Activated gamma-delta T cell treated with anti-CD3 and anti-CD28 coated beads, Interleukin-2, amount 50 U/mL, for 16 hours (primary cell): ENCODE data around the gene IL16.

ENCODE experiments used
- DNase-seq: peaks from one replicate; pipeline ENCODE4 v3.0.0-alpha.2; 2020; ENCODE audit warnings: low read depth

Gene IL16

GRCh38 chr15:81295486-81296121, 98.9 kb downstream of the IL16 start:
- DNase-seq, result no peak

GRCh38 chr15:81296186-81296585, 99.5 kb downstream of the IL16 start:
- no peak for DNase-seq

GRCh38 chr15:81296673-81297072, 100.0 kb downstream of the IL16 start:
- peak; percentile 60 for DNase-seq

- no peak for DNase-seq
Measured at GRCh38 chr15:81297147-81297572, 100.5 kb downstream of the IL16 start.

- DNase-seq, result no peak
Measured at GRCh38 chr15:81297603-81298575, 101.2 kb downstream of the IL16 start.

GRCh38 chr15:81298611-81299010, 101.9 kb downstream of the IL16 start:
- no peak for DNase-seq

- DNase-seq, result no peak
Measured at GRCh38 chr15:81299156-81299555, 102.5 kb downstream of the IL16 start.

GRCh38 chr15:81299630-81300273, 103.1 kb downstream of the IL16 start:
- no peak for DNase-seq

- DNase-seq, result no peak
Measured at GRCh38 chr15:81301385-81301784, 104.7 kb downstream of the IL16 start.

- no peak for DNase-seq
Measured at GRCh38 chr15:81301815-81302399, 105.2 kb downstream of the IL16 start.

GRCh38 chr15:81302701-81303109, 106.0 kb downstream of the IL16 start:
- DNase-seq, result no peak

- DNase-seq, result no peak
Measured at GRCh38 chr15:81303244-81304225, 106.9 kb downstream of the IL16 start.

- no peak for DNase-seq
Measured at GRCh38 chr15:81304226-81304625, 107.5 kb downstream of the IL16 start.

- DNase-seq, result no peak
Measured at GRCh38 chr15:81308260-81308659, 111.6 kb downstream of the IL16 start.

GRCh38 chr15:81309647-81310450, 113.2 kb downstream of the IL16 start:
- DNase-seq, result no peak

- DNase-seq, result no peak
Measured at GRCh38 chr15:81310480-81310879, 113.8 kb downstream of the IL16 start.

GRCh38 chr15:81311752-81312464, 115.2 kb downstream of the IL16 start:
- no peak for DNase-seq

GRCh38 chr15:81312790-81313543, 116.3 kb downstream of the IL16 start:
- DNase-seq, result no peak

- no peak for DNase-seq
Measured at GRCh38 chr15:81313686-81314085, 117.0 kb downstream of the IL16 start.
